Upper lobe of left lung (tissue), 6 donors: ENCODE results near the gene AKAP8L. TPM values are rescaled to one million over a fixed set of nuclear protein-coding genes. Genes with fewer than 3 reads are reported as not detected.
"Not testable (repeated sequence)": the region's sequence is repeated elsewhere in the genome, so short reads cannot be mapped to it uniquely, and the experiment has no call there.

Experiments used
- ATAC-seq, 2 donors: fragments of 200-7000 bp; cut with Tn5 transposase; one replicate each; pipeline ENCODE4 v1.9.1; 2022; ENCODE audit warnings: mild to moderate bottlenecking in 2 of 2, moderate library complexity in 2 of 2; ENCODE audit not compliant: low FRiP score in 2 of 2
- DNase-seq, 2 donors: peaks; one replicate each; pipeline ENCODE4 v3.0.0-alpha.2; 2019 to 2020
- H3K27ac ChIP-seq, 4 donors: fragments of 200-600 bp; sonication (generic); one replicate each; pipeline ENCODE4 v1.5.1; 2016 to 2019
- H3K27me3 ChIP-seq, 4 donors: fragments of 200-600 bp; sonication (generic); one replicate each; pipeline ENCODE4 v1.5.1; 2017 to 2019
- H3K36me3 ChIP-seq, 4 donors: fragments of 200-600 bp; sonication (generic); one replicate each; pipeline ENCODE4 v1.5.1; 2016 to 2019
- H3K4me1 ChIP-seq, 4 donors: fragments of 200-600 bp; sonication (generic); one replicate each; pipeline ENCODE4 v1.5.1; 2018 to 2019
- H3K4me3 ChIP-seq, 4 donors: fragments of 200-600 bp; sonication (generic); one replicate each; pipeline ENCODE4 v1.5.1; 2017 to 2019; ENCODE audit warnings: mild to moderate bottlenecking in 2 of 4, moderate library complexity in 1 of 4
- H3K9me3 ChIP-seq, 4 donors: fragments of 200-600 bp; sonication (generic); one replicate each; pipeline ENCODE4 v1.5.1; 2018 to 2019
- CTCF ChIP-seq, 6 experiments: fragments of 450-650 bp in 4 of 6; fragments of 200-600 bp in 2 of 6; sonication (generic) in 2 of 6; IDR thresholded peaks; one replicate each; pipeline ENCODE4 v1.5.1; 2016 to 2019; ENCODE audit warnings: antibody characterized with exemption in 6 of 6
- EP300 ChIP-seq, 4 donors: sonication (generic); formaldehyde crosslinking; IDR thresholded peaks; one replicate each; pipeline ENCODE4 v1.5.1; 2017; ENCODE audit warnings: antibody characterized with exemption in 4 of 4, control low read depth in 2 of 4
- POLR2A ChIP-seq, 4 donors: fragments of 450-650 bp; IDR thresholded peaks; one replicate each; pipeline ENCODE4 v1.5.1; 2016 to 2017; ENCODE audit warnings: antibody characterized with exemption in 4 of 4, mild to moderate bottlenecking in 2 of 4
- POLR2AphosphoS5 ChIP-seq, 2 donors: sonication (generic); formaldehyde crosslinking; IDR thresholded peaks; one replicate each; pipeline ENCODE4 v1.5.1; 2017; ENCODE audit warnings: antibody characterized with exemption in 2 of 2
- WGBS, 2 donors: methylation state at CpG; one replicate each; pipeline ENCODE4 v1.1.5; 2017 to 2018; 5-methylcytosine and 5-hydroxymethylcytosine counted together
- total RNA-seq, 6 donors: library from RNA; depleted of rRNA in 4 of 6; stranded (reverse); fragments of >200 nt in 4 of 6; gene quantifications; one replicate each; pipeline versions ENCODE4 v1.1.0 to v1.2.1, GENCODE V29; 2016 to 2021
- donor health status: DM: no; HTN: no; CAD: no; lungs with moderate emphysema.
- donor health status: DM: no; HTN: yes; CAD: no; lungs with severe emphysema.

The AKAP8L gene
- total RNA-seq, 6 donors from 2014 or later = 79.8 to 476 (median 91.2) TPM

- Histone ChIP-seq H3K4me1 (peaks cover 4 to 12% (median 8%) of the 10 kb centered on the region in 4 donors), H3K9me3 (no peaks in the 10 kb centered on the region), H3K27me3 (no peaks in the 10 kb centered on the region), H3K4me3 (no peak overlapping the region), H3K27ac (no peak overlapping the region), H3K36me3 (peaks cover 44 to 96% (median 82%) of the 10 kb centered on the region in 4 donors)
- 100% methylated on average over 3 to 8 of the region's 8 CpGs for WGBS, 2 donors
- no peak for ATAC-seq
- TF ChIP-seq EP300 (IDR thresholded peaks at IDR 0.05) = no peak
- no peak for TF ChIP-seq CTCF (IDR thresholded peaks at IDR 0.05)
- no peak for DNase-seq
These were observed 19.6 kb downstream of the AKAP8L start for GRCh38 chr19:15399234-15399515.

GRCh38 chr19:15398501-15399233 lies 20.1 kb downstream of the AKAP8L start:
- H3K36me3 ChIP-seq = peaks cover 44 to 93% (median 81%) of the 10 kb centered on the region in 4 donors
- no peaks in the 10 kb centered on the region for H3K9me3 ChIP-seq
- no peak overlapping the region for H3K27ac ChIP-seq
- 96% methylated on average over 13 to 50 of the region's 50 CpGs for WGBS, 2 donors
- H3K4me3 ChIP-seq = no peak overlapping the region
- DNase-seq = peak in 1 of 2 donors; percentile 83
- TF ChIP-seq POLR2AphosphoS5 (IDR thresholded peaks at IDR 0.05) = no peak
- peak in 1 of 2 donors; percentile 11 for ATAC-seq
- peaks cover under 1 to 7% (median 3%) of the 10 kb centered on the region in 4 donors for H3K4me1 ChIP-seq
- no peaks in the 10 kb centered on the region for H3K27me3 ChIP-seq

GRCh38 chr19:15397782-15398181 lies 21.0 kb downstream of the AKAP8L start:
- Histone ChIP-seq H3K9me3 (no peaks in the 10 kb centered on the region), H3K4me1 (no peaks in the 10 kb centered on the region), H3K36me3 (peaks cover 44 to 92% (median 77%) of the 10 kb centered on the region in 4 donors), H3K4me3 (no peak overlapping the region), H3K27me3 (no peaks in the 10 kb centered on the region), H3K27ac (no peak overlapping the region)
- TF ChIP-seq POLR2AphosphoS5 (IDR thresholded peaks at IDR 0.05) = no peak
- no peak for TF ChIP-seq CTCF (IDR thresholded peaks at IDR 0.05)
- no peak for TF ChIP-seq POLR2A (IDR thresholded peaks at IDR 0.05)
- no peak for TF ChIP-seq EP300 (IDR thresholded peaks at IDR 0.05)
- whole genome bisulfite sequencing, 2 donors = 85 to 89% methylated on average over 7 to 11 of the region's 11 CpGs
- no peak for DNase-seq
- ATAC-seq = no peak

GRCh38 chr19:15397236-15397635 lies 21.6 kb downstream of the AKAP8L start:
- ATAC-seq (no peak), DNase-seq (no peak)
- Histone ChIP-seq H3K9me3 (no peaks in the 10 kb centered on the region), H3K4me3 (no peak overlapping the region), H3K36me3 (peaks cover 44 to 91% (median 74%) of the 10 kb centered on the region in 4 donors), H3K27me3 (no peaks in the 10 kb centered on the region), H3K4me1 (no peaks in the 10 kb centered on the region), H3K27ac (no peak overlapping the region)
- no peak for TF ChIP-seq CTCF (IDR thresholded peaks at IDR 0.05)
- TF ChIP-seq EP300 (IDR thresholded peaks at IDR 0.05) = no peak
- TF ChIP-seq POLR2AphosphoS5 (IDR thresholded peaks at IDR 0.05) = no peak
- no peak for TF ChIP-seq POLR2A (IDR thresholded peaks at IDR 0.05)
- 85 to 91% methylated on average over 5 to 6 of the region's 6 CpGs for WGBS, 2 donors

- Histone ChIP-seq H3K27ac (no peak overlapping the region), H3K4me3 (no peak overlapping the region), H3K36me3 (peaks cover 44 to 89% (median 76%) of the 10 kb centered on the region in 4 donors), H3K4me1 (no peaks in the 10 kb centered on the region), H3K27me3 (no peaks in the 10 kb centered on the region), H3K9me3 (no peaks in the 10 kb centered on the region)
- no peak for ATAC-seq
- 95 to 99% methylated on average over 3 of the region's 3 CpGs for WGBS, 2 donors
- DNase-seq = no peak
- TF ChIP-seq EP300 (IDR thresholded peaks at IDR 0.05) = no peak
- no peak for TF ChIP-seq POLR2AphosphoS5 (IDR thresholded peaks at IDR 0.05)
- no peak for TF ChIP-seq POLR2A (IDR thresholded peaks at IDR 0.05)
- no peak for TF ChIP-seq CTCF (IDR thresholded peaks at IDR 0.05)
These were observed 22.4 kb downstream of the AKAP8L start for GRCh38 chr19:15396436-15396835.

GRCh38 chr19:15395251-15395650 lies 23.5 kb downstream of the AKAP8L start:
- not testable (repeated sequence) for H3K4me1 ChIP-seq, ATAC-seq, H3K4me3 ChIP-seq, H3K9me3 ChIP-seq, H3K27me3 ChIP-seq, DNase-seq, H3K27ac ChIP-seq
- WGBS, 2 donors = 95% methylated on average over 17 of the region's 17 CpGs
- peaks cover 40 to 85% (median 64%) of the 10 kb centered on the region in 4 donors for H3K36me3 ChIP-seq
